Psoas muscle (tissue), 8 donors: ENCODE data around the gene NT5DC1. TPM values are rescaled to one million over a fixed set of nuclear protein-coding genes. Genes with fewer than 3 reads are reported as not detected.

Experiments used
- ATAC-seq, 4 donors: fragments of 200-7000 bp; cut with Tn5 transposase; one replicate each; pipeline ENCODE4 v1.9.1; 2020; ENCODE audit warnings: moderate library complexity in 3 of 4, mild to moderate bottlenecking in 2 of 4
- DNase-seq, 2 donors: peaks; one replicate each; pipeline ENCODE4 v3.0.0-alpha.2; 2020
- H3K27ac ChIP-seq: fragments of 200-600 bp; one replicate; pipeline ENCODE4 v1.8.0; 2022
- H3K27me3 ChIP-seq, 3 donors: fragments of 200-600 bp in 1 of 3; one replicate each; pipeline versions ENCODE4 v1.6.1 to v1.8.0; 2013 to 2022; ENCODE audit warnings: low read length in 2 of 3, mild to moderate bottlenecking in 2 of 3, moderate library complexity in 1 of 3; ENCODE audit not compliant: insufficient read depth in 3 of 3
- H3K36me3 ChIP-seq, 2 donors: fragments of 200-600 bp in 1 of 2; one replicate each; pipeline versions ENCODE4 v1.6.1 to v1.8.0; 2013 to 2022; ENCODE audit warnings: low read depth in 1 of 2, mild to moderate bottlenecking in 1 of 2, moderate library complexity in 1 of 2; ENCODE audit not compliant: insufficient read depth in 1 of 2
- H3K4me1 ChIP-seq: fragments of 200-600 bp; one replicate; pipeline ENCODE4 v1.8.0; 2022
- H3K4me3 ChIP-seq: fragments of 200-600 bp; one replicate; pipeline ENCODE4 v1.8.0; 2022; ENCODE audit warnings: mild to moderate bottlenecking
- H3K9me3 ChIP-seq: fragments of 200-600 bp; one replicate; pipeline ENCODE4 v1.8.0; 2022
- WGBS, 3 donors: extraction: QIAGEN DNeasy Blood & Tissue Kit; methylation state at CpG; one replicate each; pipeline versions ENCODE4 v1.1.6 to v1.1.7; 2013; 5-methylcytosine and 5-hydroxymethylcytosine counted together
- intact Hi-C, 2 donors: fragments of 100-400 bp; cut with DNase I; formaldehyde crosslinking; loops; one replicate each; pipeline versions ENCODE4 v1.11.0 to v1.14.2; 2022
- polyA plus RNA-seq, 3 donors: library from polyadenylated mRNA; stranded (reverse); fragments of 200-250 nt; gene quantifications; one replicate each; pipeline ENCODE4 v1.2.3, GENCODE V29; 2013
- total RNA-seq, 4 donors: library from RNA; stranded (reverse); fragmentation: NEBNext Ultra II Directional in 2 of 4; extraction: Animal tissue kit (Norgen Biotek cat#: 25700) in 2 of 4; gene quantifications; one replicate each; pipeline versions ENCODE4 v1.2.1 to v1.2.4, GENCODE V29; 2021 to 2023
- TF ChIP-seq, protein P1 (sequence below): fragments of 200-600 bp; IDR thresholded peaks from one replicate; pipeline ENCODE4 v1.8.0; 2022; ENCODE audit warnings: antibody characterized with exemption
- donor health status: healthy with polysubstance abuse.
- donor health status: DM: no; HTN: no; CAD: no; lungs with moderate emphysema.
- donor health status: Bipolar disorder and iron deficiency.
- donor health status: healthy.
- donor health status: DM: yes; HTN: yes; CAD: no.
- donor health status: DM: no; HTN: no; CAD: no.
- donor health status: DM: no; HTN: no; CAD: no.
- donor health status: DM: yes; HTN: yes; CAD: no.

Gene NT5DC1
- total and polyA plus RNA-seq, 7 donors, result 4.6 to 30.9 (median 26.7) TPM

DNA sequence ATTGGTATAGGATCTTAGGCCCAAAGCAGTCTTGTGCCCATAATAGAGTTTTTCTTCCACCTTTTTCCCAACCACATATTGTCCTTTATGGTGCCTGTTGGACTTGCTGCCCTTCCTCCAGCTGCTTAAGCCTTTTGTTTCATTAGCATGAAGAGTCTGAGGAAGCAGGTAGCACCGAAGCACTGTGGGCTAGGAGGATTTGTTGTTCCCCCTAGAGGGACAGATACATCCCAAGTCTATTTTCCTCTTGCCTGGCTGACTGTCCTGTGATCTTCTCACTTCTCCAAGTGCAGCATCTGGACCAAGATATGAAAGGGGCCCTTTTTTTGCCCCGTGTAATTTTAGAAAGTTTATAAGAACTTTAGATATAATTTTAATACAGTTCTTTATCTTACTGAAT, 75.9 kb downstream of the NT5DC1 start:
- no peak overlapping the region for H3K27ac ChIP-seq
- TF ChIP-seq, protein P1, sequence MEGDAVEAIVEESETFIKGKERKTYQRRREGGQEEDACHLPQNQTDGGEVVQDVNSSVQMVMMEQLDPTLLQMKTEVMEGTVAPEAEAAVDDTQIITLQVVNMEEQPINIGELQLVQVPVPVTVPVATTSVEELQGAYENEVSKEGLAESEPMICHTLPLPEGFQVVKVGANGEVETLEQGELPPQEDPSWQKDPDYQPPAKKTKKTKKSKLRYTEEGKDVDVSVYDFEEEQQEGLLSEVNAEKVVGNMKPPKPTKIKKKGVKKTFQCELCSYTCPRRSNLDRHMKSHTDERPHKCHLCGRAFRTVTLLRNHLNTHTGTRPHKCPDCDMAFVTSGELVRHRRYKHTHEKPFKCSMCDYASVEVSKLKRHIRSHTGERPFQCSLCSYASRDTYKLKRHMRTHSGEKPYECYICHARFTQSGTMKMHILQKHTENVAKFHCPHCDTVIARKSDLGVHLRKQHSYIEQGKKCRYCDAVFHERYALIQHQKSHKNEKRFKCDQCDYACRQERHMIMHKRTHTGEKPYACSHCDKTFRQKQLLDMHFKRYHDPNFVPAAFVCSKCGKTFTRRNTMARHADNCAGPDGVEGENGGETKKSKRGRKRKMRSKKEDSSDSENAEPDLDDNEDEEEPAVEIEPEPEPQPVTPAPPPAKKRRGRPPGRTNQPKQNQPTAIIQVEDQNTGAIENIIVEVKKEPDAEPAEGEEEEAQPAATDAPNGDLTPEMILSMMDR, result no peak
- DNase-seq (no peak), ATAC-seq (no peak)
- H3K4me3 ChIP-seq, result no peak overlapping the region
- H3K9me3 ChIP-seq, result peaks cover 18% of the 10 kb centered on the region
- H3K27me3 ChIP-seq, result no peaks in the 10 kb centered on the region
- intact Hi-C loops, result no loop called here
- no peaks in the 10 kb centered on the region for H3K36me3 ChIP-seq
- WGBS, 3 donors, result 72 to 77% (median 75%) methylated on average over 2 of the region's 2 CpGs
- H3K4me1 ChIP-seq, result no peaks in the 10 kb centered on the region

DNA sequence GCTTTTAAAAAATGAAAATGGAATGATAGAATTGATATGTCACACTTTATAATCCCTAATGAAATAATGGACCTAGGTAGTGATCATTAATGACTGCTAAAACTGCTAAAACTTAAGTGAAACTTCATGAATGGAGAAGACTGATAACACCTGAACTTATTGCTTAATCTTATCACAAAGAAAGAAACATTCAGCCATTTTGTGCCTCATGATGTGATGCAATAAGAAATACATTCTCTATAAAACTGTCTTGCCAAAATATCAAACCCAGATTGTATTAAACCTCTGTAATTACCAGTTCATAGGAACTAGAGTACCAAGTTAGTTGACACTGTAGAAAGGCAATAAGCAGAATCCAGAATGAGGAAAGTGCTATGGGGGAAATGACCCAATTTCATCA, 79.7 kb downstream of the NT5DC1 start:
- no peak overlapping the region for H3K4me3 ChIP-seq
- no peaks in the 10 kb centered on the region for H3K36me3 ChIP-seq
- DNase-seq (no peak), ATAC-seq (no peak)
- no peak overlapping the region for H3K27ac ChIP-seq
- H3K9me3 ChIP-seq, result peaks cover 9% of the 10 kb centered on the region
- intact Hi-C loops, result no loop called here
- no peaks in the 10 kb centered on the region for H3K4me1 ChIP-seq
- no peaks in the 10 kb centered on the region for H3K27me3 ChIP-seq
- TF ChIP-seq, protein P1, result no peak

DNA sequence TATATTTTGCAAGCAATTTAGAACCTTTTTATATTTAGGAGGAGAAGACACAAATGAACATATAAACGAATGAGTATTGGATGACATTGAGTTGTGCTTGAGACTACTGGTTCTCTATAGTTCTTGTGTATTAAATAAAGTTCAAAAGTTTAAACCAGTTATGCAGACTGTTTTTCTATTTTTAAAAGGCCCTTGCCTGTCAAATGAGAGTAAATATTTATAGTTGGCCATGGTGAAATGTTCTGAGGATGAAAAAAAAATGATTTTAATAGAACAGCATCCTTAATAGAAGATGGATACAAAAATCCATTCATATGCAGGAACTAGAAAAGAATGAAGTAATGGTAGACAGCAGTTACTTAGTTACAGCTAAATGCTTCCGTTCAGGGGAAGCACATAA, 88.8 kb downstream of the NT5DC1 start:
- TF ChIP-seq, protein P1, result no peak
- WGBS, 3 donors, result 63 to 82% (median 64%) methylated on average over 2 of the region's 2 CpGs
- no peak overlapping the region for H3K27ac ChIP-seq
- no peaks in the 10 kb centered on the region for H3K36me3 ChIP-seq
- no peaks in the 10 kb centered on the region for H3K9me3 ChIP-seq
- no peaks in the 10 kb centered on the region for H3K27me3 ChIP-seq
- no peak overlapping the region for H3K4me3 ChIP-seq
- intact Hi-C loops, result no loop called here
- DNase-seq, result no peak
- ATAC-seq, result no peak
- H3K4me1 ChIP-seq, result peaks cover 16% of the 10 kb centered on the region

DNA sequence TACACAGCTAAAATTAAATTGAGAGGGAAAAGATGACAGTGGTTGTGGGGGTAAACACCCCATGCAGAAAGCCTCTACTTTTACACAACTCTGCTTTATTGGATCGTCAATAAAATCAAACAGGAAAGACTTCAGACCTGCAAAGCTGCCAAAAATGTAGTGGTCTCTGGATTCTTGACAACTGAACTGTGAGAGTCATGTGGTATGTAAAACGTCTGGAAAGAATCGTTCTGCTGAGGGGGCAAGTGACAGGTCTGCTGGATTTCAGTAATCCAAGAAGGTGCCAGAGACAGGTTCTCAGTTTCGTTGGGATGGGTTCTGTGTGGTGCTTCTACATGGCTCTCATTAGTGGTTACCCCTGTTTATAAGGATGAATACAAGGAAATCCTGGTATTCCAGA, 89.9 kb downstream of the NT5DC1 start:
- Histone ChIP-seq H3K36me3 (no peaks in the 10 kb centered on the region), H3K27ac (no peak overlapping the region), H3K4me1 (peaks cover 19% of the 10 kb centered on the region), H3K4me3 (no peak overlapping the region), H3K9me3 (no peaks in the 10 kb centered on the region), H3K27me3 (no peaks in the 10 kb centered on the region)
- TF ChIP-seq, protein P1, result no peak
- DNase-seq (no peak), ATAC-seq (no peak)
- WGBS, 3 donors, result 45 to 51% (median 45%) methylated on average over 4 of the region's 4 CpGs
- intact Hi-C loops, result no loop called here

DNA sequence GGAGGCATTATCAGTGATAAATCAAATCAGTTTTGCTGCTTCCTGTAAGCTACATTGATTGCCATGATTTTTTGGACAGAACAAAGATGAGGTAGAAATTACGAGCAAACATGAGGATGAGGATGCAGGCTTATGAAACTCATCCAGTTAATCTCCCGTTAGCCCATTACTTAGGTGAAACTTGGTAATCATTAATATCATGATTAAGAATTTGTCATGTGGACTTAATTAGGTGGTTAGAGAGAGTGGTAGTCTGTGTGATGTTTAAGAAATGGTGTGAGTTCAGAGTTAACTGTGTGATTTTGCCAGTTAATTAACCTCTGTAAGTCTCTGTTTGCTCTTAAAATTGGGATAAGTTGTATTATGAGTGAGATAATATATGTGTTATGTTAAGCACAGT, 91.2 kb downstream of the NT5DC1 start:
- H3K4me1 ChIP-seq, result peaks cover 22% of the 10 kb centered on the region
- WGBS, 3 donors, result 92 to 96% (median 94%) methylated on average over 2 of the region's 2 CpGs
- no peak overlapping the region for H3K4me3 ChIP-seq
- TF ChIP-seq, protein P1, result no peak
- ATAC-seq (no peak), DNase-seq (no peak)
- no peak overlapping the region for H3K27ac ChIP-seq
- no peaks in the 10 kb centered on the region for H3K9me3 ChIP-seq
- H3K27me3 ChIP-seq, result no peaks in the 10 kb centered on the region
- intact Hi-C loops, result no loop called here
- H3K36me3 ChIP-seq, result no peaks in the 10 kb centered on the region
